ENCODE data around the gene CAMK1.
A peak's percentile ranks its signal among the peaks of the same experiment; 100 is the strongest.

The CAMK1 gene

GRCh38 chr3:9810846-9811245 is 41.1 kb upstream of the CAMK1 start:
- peak overlapping the region; percentile 97 to 98 for H3K27ac ChIP-seq
- no peaks in the 10 kb centered on the region for H3K27me3 ChIP-seq
- H3K36me3 ChIP-seq, result peaks cover 6 to 50% (median 24%) of the 10 kb centered on the region in 3 donors
- DNase-seq, result no peak
- peak overlapping the region; percentile 77 to 80 for H3K4me3 ChIP-seq
- H3K4me1 ChIP-seq, result peaks cover 0 to 16% (median 13%) of the 10 kb centered on the region in 4 donors
- TF ChIP-seq, protein P1, sequence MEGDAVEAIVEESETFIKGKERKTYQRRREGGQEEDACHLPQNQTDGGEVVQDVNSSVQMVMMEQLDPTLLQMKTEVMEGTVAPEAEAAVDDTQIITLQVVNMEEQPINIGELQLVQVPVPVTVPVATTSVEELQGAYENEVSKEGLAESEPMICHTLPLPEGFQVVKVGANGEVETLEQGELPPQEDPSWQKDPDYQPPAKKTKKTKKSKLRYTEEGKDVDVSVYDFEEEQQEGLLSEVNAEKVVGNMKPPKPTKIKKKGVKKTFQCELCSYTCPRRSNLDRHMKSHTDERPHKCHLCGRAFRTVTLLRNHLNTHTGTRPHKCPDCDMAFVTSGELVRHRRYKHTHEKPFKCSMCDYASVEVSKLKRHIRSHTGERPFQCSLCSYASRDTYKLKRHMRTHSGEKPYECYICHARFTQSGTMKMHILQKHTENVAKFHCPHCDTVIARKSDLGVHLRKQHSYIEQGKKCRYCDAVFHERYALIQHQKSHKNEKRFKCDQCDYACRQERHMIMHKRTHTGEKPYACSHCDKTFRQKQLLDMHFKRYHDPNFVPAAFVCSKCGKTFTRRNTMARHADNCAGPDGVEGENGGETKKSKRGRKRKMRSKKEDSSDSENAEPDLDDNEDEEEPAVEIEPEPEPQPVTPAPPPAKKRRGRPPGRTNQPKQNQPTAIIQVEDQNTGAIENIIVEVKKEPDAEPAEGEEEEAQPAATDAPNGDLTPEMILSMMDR (IDR thresholded peaks at IDR 0.05), result no peak
- H3K9me3 ChIP-seq, result no peaks in the 10 kb centered on the region
- intact Hi-C loops (cut with DNase I; ENCODE audit: low total_unique reads), result no loop called here

DNA sequence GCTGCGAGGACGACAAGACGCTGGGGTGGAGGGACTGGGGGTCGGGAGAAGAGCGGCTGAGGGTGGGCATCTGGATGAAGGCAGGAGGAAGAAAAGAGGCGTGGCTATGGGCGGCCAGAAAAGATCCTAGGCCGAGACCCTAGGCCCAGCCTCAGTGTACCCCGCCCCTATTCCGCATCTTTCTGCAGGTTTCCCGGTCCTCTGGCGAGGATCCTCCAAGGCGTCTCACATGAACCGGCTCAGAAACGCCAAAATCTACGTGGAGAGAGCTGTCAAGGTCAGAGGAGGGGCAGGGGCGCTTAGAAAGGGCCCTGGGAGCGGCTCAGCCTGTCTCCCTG is 40.7 kb upstream of the CAMK1 start:
- intact Hi-C loops (cut with DNase I; ENCODE audit: low total_unique reads), result no loop called here
- DNase-seq, result no peak
- no peaks in the 10 kb centered on the region for H3K27me3 ChIP-seq
- peak overlapping the region; percentile 97 to 98 for H3K27ac ChIP-seq
- H3K4me1 ChIP-seq, result peaks cover 0 to 16% (median 13%) of the 10 kb centered on the region in 4 donors
- peaks cover 9 to 50% (median 29%) of the 10 kb centered on the region in 3 donors for H3K36me3 ChIP-seq
- no peaks in the 10 kb centered on the region for H3K9me3 ChIP-seq
- TF ChIP-seq, protein P1 (IDR thresholded peaks at IDR 0.05), result no peak
- H3K4me3 ChIP-seq, result peak overlapping the region; percentile 77 to 80

- peak within 1 kb of the TSS; percentile 97 to 98 for H3K27ac ChIP-seq
- intact Hi-C loops (cut with DNase I; ENCODE audit: low total_unique reads), result no loop called here
Measured at GRCh38 chr3:9809615-9810432, 40.1 kb upstream of the CAMK1 start, which contains the start of gene TTLL3. Gene TTLL3 (plus strand): TSS chr3:9810262. CDS start chr3:9810662, 400 bp downstream.

GRCh38 chr3:9809239-9809614 is 39.5 kb upstream of the CAMK1 start:
- H3K4me3 ChIP-seq, result peak overlapping the region; percentile 77 to 80
- no peaks in the 10 kb centered on the region for H3K9me3 ChIP-seq
- intact Hi-C loops (cut with DNase I; ENCODE audit: low total_unique reads), result no loop called here
- DNase-seq, result no peak
- peaks cover 0 to 16% (median 13%) of the 10 kb centered on the region in 4 donors for H3K4me1 ChIP-seq
- H3K36me3 ChIP-seq, result peaks cover 21 to 51% (median 41%) of the 10 kb centered on the region in 3 donors
- TF ChIP-seq, protein P1 (IDR thresholded peaks at IDR 0.05), result no peak
- peak overlapping the region; percentile 97 to 98 for H3K27ac ChIP-seq
- no peaks in the 10 kb centered on the region for H3K27me3 ChIP-seq

More at GRCh38 chr3:9809615-9810432, 40.1 kb upstream of the CAMK1 start, which contains the start of gene TTLL3:
- Histone ChIP-seq H3K4me1 (peaks cover 0 to 16% (median 13%) of the 10 kb centered on the region in 4 donors), H3K4me3 (peak within 1 kb of the TSS; percentile 77 to 80), H3K9me3 (no peaks in the 10 kb centered on the region), H3K27me3 (no peaks in the 10 kb centered on the region), H3K36me3 (peaks cover 15 to 50% (median 35%) of the 10 kb centered on the region in 3 donors)
- TF ChIP-seq, protein P1 (IDR thresholded peaks at IDR 0.05), result no peak
- DNase-seq, result peak; percentile 84 to 91

- Histone ChIP-seq H3K27ac (peak overlapping the region; percentile 97 to 98), H3K4me1 (peaks cover 0 to 16% (median 13%) of the 10 kb centered on the region in 4 donors), H3K4me3 (no peak overlapping the region), H3K36me3 (peaks cover 28 to 52% (median 45%) of the 10 kb centered on the region in 3 donors), H3K27me3 (no peaks in the 10 kb centered on the region), H3K9me3 (no peaks in the 10 kb centered on the region)
- TF ChIP-seq, protein P1 (IDR thresholded peaks at IDR 0.05), result no peak
- intact Hi-C loops (cut with DNase I; ENCODE audit: low total_unique reads), result loop anchor here (1.0 kb wide), 1 partner anchor 12 kb away; no protein-coding TSS in a partner anchor
- no peak for DNase-seq
Measured at GRCh38 chr3:9808345-9809037, 38.7 kb upstream of the CAMK1 start.

Data from tibial artery (tissue), 4 donors.